DMS153 (cell line): ENCODE data around the gene RAB3GAP2.
"Not testable (repeated sequence)": the region's sequence is repeated elsewhere in the genome, so short reads cannot be mapped to it uniquely, and the experiment has no call there.

Experiments used
- DNase-seq: peaks from one replicate; lab custom pipeline; 2025; lab: John Stamatoyannopoulos, UW

The RAB3GAP2 gene

DNA sequence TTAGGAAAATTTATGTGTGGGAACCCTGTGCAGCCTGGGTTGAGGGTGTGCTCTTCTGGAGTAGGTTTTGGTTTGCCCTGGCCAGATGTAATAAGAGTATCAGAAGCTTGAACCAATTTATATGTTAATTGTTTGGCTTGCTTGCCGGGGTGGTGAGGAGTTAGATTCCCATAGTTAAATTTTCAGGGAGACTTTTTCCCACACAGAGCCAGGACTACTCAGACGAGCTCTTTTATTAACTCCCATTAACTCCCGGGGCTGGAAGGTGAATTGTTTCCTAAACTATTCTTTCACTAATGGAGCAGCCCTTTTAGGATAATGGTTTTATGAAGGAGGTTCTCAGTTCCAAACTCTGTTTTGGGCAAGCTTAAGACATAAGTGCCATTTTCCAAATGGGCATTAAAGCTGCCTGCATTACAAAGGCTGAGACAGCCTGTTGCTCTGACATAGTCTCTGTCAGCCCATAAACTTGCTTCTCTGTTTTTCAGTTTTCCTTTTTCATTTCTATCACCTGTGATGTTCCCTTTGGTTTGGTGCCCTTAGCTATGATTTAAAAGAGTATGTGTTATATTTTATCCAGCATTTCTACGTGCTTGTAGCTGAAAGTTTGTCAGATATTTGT, 18.0 kb upstream of the RAB3GAP2 start:
- no peak for DNase-seq

DNA sequence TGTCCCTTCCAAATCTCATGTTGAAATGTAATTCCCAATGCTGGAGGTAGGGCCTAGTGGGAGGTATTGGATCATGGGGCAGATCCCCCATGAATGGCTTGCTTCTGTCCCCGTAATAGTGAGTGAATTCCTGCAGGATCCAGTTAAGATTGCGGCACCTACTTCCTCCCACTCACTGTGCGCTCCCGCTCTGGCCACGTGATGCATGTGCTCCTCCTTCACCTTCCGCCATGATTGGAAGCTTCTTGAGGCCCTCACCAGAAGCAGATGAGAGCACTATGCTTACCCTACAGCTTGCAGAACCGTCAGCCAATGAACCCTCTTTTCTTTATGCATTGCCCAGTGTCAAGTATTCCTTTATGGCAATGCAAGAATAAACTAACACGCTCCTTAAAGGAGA, 14.9 kb upstream of the RAB3GAP2 start:
- DNase-seq = no peak

DNA sequence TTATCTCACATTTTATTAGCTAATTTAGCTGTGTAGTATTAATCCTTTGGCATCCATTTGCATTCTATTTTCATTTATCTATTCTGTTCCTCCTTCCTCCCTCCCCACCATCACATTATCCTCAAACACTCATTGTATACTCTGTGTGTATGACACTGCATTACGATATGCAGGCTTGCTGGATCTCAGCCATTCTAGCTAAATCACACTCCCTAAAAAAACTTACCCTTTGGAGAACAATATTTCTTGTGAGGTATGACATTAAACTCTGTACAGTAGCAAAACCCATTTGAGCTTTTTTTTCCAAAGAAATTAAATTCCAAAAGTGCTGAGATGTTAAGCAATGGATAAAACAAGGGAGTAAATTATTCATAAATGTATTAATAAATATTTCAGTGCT, 11.4 kb upstream of the RAB3GAP2 start:
- DNase-seq = no peak

DNA sequence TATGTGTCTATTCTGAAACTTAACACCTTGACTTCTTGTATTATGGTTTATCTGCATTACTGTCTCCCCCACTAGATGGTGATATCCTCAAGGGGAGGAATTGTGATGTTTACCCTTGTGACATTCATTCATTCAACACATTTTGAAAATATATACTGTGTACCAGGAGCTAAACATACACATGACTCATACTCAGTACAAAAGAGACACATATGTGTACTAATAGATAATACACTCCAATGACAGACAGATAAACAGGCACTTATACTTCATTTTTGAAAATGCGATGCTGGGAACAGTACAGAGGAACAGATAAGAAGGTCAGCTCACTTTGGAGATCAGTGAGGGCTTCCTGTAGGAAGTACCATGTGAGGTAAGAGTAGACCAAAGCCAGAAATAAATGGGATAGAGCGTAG, 8.9 kb upstream of the RAB3GAP2 start:
- DNase-seq = peak; percentile 31

DNA sequence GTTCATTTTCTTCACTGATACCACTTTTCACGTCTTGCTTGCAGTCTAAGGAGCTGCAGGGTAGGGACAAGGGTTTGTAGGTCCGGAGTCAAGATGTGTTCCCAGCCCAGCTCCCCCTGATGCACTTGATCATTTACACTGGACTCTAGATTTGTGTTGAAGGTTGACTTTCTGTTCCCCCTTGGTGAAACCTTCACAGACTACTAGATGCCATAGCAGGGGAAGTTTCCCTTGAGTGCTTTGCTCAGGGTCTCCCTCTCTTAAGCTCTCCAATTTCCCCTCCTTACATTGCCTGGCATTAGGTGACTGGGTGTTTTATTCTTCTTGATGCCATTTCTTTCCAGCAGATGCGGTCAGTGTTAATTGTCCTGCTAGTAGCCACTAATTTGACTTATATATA, 8.0 kb upstream of the RAB3GAP2 start:
- no peak for DNase-seq

DNA sequence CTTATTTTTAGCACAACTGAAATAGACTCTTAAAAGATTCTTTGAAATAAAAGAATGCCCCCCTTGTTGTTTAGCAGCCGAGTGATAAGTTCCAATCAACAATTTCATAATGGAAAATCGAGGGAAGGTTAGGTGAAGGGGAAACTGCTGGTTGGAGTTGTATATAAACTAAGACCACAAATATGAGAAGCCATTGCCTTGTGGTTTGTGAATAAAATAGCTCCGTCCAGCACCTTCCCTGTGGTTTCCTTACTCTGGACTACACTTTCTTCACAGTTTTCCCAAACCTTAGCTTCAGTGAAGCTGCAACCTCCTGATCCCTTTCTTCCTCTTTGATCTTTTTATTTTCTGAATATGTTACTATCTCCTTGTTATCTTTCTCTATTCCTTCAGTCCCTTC, 6.7 kb upstream of the RAB3GAP2 start:
- DNase-seq = no peak

DNA sequence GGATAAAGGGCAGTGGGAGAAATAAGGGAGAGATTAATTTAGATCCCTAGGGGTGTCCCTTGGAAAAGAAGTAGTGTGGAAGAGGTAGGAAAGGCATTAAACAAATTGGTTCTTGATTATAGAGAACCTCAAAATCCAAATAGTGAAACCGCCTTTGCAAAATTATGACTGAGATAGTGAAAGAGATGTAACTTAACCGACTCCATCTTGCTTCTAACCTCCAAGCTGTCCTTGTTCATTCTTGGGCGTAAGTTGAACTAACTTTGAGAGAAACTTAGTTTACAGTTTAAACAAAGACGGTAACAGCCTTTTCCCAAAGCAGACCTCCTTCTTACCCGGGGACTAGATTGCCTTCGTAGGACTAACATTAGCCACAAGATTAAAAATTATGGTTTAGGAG, 3.2 kb upstream of the RAB3GAP2 start:
- no peak for DNase-seq

DNA sequence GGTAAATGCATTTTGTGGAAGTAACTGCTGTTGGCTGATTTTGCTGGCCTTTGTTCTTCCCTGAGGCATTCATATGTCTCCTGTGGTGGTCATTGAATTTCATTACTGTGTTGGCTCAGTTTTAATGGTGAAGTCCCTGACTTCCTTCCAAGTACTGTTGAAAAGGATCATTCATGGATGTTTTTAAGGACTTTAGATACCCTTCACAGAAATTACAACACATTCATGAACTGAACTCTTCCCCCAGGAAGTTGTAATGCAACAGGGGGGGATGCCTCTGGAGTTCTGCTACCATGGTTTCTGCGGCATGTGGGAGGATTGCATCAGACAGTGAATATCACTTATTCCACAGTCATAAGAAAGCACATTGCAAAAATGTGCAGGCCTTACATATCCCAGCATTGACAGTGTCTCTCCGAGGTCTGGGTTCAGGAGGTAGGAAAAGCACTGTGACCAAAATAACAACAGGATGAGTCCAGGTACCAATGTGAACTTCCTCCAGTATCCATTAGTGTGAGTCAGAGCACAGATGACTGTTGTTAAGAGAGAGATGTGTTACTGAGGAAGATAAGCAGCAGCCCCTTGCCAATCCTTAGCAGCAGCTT, 2.1 kb upstream of the RAB3GAP2 start:
- no peak for DNase-seq

DNA sequence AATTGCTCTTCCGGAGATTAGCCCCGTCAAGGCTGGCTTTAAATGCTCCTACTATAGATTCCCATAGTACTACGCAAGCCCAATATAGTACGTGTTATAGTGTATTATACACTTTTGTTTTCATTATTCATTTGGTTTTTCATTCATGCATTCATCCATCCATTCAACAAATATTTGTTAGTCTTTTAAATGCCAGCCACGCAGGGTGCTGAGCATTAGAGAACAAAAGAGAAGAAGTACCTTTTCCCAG, 513 bp upstream of the RAB3GAP2 start:
- DNase-seq = no peak

DNA sequence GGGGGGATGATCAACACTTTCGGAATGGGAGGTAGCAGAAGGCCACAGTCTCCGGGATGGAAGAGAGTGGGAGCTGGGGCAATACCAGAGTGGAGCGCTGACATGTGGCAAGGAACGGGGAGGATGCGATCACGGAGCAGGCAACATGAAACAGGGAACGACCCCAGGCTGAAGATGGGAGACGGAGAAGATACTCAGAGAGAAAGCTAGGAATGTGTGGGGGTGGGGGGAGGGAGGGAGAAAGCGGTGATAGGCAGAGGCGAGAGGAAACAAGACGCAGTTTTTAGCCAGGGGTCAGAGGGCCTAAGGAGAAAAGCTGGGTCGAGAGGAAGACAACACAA, 577 bp downstream of the RAB3GAP2 start:
- no peak for DNase-seq

DNA sequence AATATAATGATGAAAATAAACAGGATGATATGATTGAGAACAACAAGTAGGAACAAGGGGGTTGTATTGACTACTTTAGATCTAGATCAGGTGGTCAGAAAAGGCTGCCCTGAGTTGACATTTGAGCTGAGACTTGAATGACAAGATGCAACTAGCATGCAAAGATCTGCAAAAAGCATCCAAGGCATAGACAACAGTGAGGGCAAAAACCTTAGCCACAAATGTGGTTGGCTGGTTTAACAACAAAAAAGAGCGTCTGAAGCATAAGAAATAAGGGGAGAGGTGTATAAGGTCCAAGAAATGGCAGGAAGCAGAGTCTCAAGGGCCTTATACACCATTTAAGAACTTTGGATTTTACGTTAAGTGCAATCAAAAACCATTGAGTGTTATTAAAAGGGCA, 3.2 kb downstream of the RAB3GAP2 start:
- no peak for DNase-seq

DNA sequence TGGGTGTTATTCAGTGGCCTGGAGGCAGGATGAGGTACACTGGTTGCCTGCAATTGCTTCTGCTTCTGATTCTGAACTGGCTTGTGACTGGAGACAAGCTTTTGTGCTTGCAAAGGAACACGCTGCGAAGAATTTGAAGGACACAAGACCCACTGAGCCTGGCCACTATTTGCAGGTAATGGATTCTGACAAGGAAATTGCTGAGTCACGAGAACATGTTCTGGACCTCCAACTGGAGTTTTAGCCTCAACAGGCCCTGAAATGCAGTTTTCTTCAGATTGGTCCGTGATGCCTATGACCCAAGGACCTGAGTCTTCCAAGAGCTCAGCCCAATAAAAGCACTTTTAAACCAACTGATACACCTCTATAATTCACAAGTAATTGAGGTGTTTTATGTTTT, 4.6 kb downstream of the RAB3GAP2 start:
- no peak for DNase-seq

DNA sequence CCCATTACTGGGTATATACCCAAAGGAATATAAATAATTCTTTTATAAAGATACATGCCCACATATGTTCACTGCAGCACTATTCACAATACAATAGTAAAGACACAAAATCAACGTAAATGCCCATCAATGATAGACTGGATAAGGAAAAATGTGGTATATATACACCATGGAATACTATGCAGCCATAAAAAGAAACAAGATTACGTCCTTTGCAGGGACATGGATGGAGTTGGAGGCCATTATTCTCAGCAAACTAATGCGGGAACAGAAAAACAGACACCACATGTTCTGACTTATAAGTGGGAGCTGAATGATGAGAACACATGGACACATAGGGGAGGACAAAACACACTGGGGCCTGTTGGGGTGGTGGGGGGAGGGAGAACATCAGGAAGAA, 12.0 kb downstream of the RAB3GAP2 start:
- not testable (repeated sequence) for DNase-seq

DNA sequence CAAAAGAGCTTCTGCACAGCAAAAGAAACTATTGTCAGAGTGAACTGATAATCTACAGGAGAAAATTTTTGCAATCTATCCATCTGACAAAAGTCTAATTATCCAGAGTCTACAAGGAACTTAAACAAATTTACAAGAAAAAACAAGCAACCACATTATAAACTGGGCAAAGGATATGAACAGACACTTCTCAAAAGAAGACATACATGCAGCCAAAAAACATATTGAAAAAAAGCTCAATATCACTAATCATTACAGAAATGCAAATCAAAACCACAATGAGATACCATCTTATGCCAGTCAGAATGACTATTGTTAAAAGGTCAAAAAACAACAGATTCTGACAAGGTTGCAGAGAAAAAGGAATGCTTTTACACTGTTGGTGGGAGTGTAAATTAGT, 12.5 kb downstream of the RAB3GAP2 start:
- not testable (repeated sequence) for DNase-seq

DNA sequence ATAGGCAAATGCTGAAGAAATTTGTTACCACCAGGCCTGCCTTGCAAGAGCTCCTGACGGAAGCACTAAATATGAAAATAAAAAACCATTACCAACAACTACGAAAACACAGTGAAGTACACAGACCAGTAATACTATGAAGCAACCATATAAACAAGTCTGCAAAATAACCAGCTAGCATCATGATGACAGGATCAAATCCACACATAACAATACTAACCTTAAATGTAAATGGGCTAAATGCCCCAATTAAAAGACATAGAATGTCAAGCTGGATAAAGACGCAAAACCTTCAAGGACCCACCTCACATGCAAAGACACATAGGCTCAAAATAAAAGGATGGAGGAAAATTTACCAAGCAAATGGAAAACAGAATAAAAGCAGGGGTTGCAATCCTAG, 16.1 kb downstream of the RAB3GAP2 start:
- not testable (repeated sequence) for DNase-seq

DNA sequence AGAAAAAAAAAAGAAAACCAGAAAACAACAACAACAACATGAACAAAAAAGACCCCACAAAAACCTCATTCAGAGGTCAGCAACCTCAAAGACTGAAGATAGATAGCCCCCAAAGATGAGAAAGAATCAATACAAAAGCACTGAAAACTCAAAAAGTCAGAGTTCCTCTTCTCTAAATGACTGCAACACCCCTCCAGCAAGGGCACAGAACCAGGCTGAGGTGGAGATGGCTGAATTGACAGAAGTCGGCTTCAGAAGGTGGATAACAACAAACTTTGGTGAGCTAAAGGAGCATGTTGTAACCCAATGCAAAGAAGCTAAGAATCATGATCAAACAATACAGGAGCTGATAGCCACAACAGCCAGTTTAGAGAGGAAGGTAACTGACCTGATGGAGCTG, 17.0 kb downstream of the RAB3GAP2 start:
- DNase-seq = no peak

DNA sequence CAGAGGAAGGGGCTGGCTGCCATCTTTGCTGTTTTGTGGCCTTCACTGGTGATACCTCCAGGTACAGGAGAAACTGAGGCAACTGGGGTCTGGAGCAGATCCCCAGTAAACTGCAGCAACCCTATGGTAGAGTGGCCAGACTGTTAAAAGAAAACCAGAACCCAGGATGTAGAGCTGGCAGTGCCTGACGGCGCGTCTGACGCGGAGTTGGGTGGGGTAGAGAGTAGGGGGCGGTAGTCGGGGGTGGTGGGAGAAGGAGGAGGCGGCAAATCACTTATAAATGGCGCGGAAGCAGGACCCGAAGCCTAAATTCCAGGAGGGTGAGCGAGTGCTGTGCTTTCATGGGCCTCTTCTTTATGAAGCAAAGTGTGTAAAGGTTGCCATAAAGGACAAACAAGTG, 19.0 kb downstream of the RAB3GAP2 start:
- DNase-seq = not testable (repeated sequence)

DNA sequence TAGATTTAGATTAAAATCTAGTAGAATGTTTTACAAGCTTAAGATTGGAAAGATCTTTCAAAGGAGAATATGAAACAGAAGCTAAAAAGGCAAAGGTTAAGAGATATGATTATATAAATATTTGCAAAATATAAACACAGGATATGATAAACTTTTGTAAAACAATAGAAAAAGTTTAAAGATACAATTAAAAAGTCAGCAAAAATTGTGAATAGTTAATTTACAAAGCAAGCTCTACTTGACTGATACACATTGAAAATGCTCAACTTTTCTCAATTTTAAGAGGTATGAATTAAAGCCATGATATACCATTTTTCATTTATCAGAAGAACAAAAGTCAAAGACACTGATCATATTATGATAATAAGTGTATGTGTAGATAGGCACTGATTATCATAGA, 21.0 kb downstream of the RAB3GAP2 start:
- DNase-seq = no peak

DNA sequence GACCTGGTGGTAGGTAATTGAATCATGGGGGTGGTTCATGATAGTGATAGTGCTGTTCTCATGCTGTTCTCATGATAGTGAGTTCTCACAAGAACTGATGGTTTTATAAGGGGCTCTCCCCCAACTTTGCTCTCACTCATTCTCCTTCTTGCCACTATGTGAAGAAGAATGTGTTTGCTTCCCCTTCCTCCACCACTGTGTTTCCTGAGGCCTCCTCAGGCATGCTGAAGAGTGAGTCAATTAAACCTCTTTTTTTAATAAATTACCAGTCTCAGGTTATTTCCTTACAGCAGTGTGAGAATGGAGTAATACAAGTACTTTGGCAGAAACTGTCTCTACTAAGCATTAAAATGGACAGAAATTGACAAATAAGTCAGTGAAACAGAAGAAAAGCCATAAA, 21.6 kb downstream of the RAB3GAP2 start:
- no peak for DNase-seq

DNA sequence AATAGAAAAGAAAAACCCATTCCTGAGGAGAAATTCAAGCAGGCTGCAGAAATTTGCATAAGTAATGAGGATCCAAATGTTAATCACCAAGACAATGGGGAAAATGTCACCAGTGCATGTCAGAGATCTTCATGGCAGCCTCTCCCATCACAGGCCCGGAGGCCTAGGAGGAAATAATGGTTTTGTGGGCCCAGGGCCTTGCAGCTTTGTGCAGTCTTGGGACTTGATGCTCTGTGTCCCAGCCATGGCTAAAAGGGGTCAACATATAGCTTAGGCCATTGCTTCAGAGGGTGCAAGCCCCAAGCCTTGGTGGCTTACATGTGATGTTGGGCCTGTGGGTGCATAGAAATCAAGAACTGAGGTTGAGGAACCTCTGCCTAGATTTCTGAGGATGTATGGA, 22.7 kb downstream of the RAB3GAP2 start:
- DNase-seq = no peak

DNA sequence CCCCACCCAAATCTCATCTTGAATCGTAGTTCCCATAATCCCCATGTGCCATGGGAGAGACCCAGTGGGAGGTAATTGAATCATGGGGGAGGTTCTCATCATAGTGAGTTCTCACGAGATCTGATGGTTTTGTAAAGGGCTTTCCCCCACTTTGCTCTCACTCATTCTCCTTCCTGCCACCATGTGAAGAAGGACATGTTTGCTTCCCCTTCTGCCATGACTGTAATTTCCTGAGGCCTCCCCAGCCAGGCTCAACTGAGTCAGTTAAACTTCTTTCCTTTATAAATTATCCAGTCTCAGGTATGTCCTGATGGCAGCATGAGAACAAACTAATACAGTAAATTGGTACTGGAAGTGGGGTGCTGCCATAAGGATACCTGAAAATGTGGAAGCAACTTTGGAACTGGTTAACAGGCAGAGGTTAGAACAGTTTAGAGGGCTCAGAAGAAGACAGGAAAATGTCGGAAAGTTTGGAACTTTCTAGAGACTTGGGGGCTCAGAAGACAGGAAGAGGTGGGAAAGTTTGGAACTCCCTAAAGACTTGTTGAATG, 23.5 kb downstream of the RAB3GAP2 start:
- not testable (repeated sequence) for DNase-seq

DNA sequence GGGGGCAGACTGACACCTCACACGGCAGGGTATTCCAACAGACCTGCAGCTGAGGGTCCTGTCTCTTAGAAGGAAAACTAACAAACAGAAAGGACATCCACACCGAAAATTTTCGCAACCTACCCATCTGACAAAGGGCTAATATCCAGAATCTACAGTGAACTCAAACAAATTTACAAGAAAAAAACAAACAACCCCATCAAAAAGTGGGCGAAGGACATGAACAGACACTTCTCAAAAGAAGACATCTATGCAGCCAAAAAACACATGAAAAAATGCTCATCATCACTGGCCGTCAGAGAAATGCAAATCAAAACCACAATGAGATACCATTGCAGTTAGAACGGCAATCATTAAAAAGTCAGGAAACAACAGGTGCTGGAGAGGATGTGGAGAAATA, 26.4 kb downstream of the RAB3GAP2 start:
- DNase-seq = not testable (repeated sequence)

DNA sequence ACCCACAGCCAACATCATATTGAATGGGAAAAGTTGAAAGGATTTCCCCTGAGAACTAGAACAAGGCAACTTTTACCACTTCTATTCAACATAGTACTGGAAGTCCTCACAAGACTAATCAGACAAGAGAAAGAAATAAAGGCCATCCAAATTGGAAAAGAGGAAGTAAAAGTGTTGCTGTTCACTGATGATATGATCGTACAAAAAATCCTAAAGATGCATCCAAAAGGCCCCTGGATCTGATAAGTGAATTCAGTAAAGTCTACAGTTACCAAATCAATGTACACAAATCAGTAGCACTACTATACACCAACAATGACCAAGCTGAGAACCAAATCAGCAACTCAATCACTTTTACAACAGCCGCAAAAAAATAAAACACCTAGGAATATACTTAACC, 28.3 kb downstream of the RAB3GAP2 start:
- no peak for DNase-seq

DNA sequence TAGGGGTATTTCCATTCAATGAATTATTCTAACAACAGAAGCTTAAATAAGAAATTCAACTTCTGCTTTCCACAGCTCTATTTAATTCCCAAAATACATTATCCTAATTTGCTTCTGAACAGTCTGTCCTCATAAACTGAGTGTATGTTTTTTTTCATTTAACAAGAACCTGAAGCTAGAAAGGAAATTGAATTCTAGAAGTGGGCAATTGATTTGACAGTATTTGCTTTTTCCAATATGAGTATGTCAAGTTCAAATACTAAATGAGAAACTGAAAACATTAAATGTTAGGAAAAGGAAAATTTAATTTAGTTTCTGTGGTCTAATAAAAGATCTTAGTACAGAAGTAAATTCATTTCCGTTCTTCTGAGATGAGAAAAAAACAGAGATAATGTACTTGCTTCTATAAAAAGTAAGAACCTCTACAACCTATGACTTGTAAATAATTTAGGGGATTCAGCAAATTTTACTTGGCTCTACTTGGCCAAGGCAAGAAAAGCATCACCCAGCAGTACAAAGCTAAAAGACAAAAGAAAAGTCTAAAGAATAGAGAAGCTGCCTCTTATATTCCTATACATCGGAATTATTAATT, 31.1 kb downstream of the RAB3GAP2 start:
- no peak for DNase-seq
